Ascending aorta (tissue), 2 donors: ENCODE measurements around the gene CADM2. TPM values are rescaled to one million over a fixed set of nuclear protein-coding genes. Genes with fewer than 3 reads are reported as not detected.

ENCODE experiments used
- DNase-seq, 2 donors: peaks; one replicate each; pipeline ENCODE4 v3.0.0-alpha.2; 2019; ENCODE audit warnings: low spot score in 2 of 2
- H3K27ac ChIP-seq, 2 donors: fragments of 200-600 bp; sonication (generic); one replicate each; pipeline ENCODE4 v1.5.1; 2016 to 2017; ENCODE audit warnings: mild to moderate bottlenecking in 1 of 2
- H3K27me3 ChIP-seq: fragments of 200-600 bp; sonication (generic); one replicate; pipeline ENCODE4 v1.5.1; 2017
- H3K36me3 ChIP-seq, 2 donors: fragments of 200-600 bp; sonication (generic); one replicate each; pipeline ENCODE4 v1.5.1; 2016
- H3K4me1 ChIP-seq, 2 donors: fragments of 200-600 bp; sonication (generic); one replicate each; pipeline ENCODE4 v1.5.1; 2016 to 2017; ENCODE audit warnings: mild to moderate bottlenecking in 1 of 2
- H3K4me3 ChIP-seq, 2 donors: fragments of 200-600 bp; sonication (generic); one replicate each; pipeline ENCODE4 v1.5.1; 2016 to 2017; ENCODE audit warnings: mild to moderate bottlenecking in 1 of 2
- H3K9me3 ChIP-seq, 2 donors: fragments of 200-600 bp; sonication (generic); one replicate each; pipeline ENCODE4 v1.5.1; 2016
- intact Hi-C: fragments of 100-400 bp; cut with DNase I; formaldehyde crosslinking; loops from one replicate; pipeline ENCODE4 v1.15.1; 2023
- total RNA-seq: library from RNA; depleted of rRNA; stranded (reverse); fragments of >200 nt; gene quantifications from one replicate; pipeline ENCODE4 v1.1.0, GENCODE V29; 2016
- TF ChIP-seq, protein P1 (sequence below), 3 experiments: fragments of 200-600 bp in 2 of 3; fragments of 450-650 bp in 1 of 3; sonication (generic) in 2 of 3; IDR thresholded peaks; one replicate each; pipeline ENCODE4 v1.5.1; 2016 to 2019; ENCODE audit warnings: antibody characterized with exemption in 3 of 3, mild to moderate bottlenecking in 1 of 3, moderate library complexity in 1 of 3

Gene CADM2
- total RNA-seq, 1 donor from 2014 or later, result 23.0 TPM

DNA sequence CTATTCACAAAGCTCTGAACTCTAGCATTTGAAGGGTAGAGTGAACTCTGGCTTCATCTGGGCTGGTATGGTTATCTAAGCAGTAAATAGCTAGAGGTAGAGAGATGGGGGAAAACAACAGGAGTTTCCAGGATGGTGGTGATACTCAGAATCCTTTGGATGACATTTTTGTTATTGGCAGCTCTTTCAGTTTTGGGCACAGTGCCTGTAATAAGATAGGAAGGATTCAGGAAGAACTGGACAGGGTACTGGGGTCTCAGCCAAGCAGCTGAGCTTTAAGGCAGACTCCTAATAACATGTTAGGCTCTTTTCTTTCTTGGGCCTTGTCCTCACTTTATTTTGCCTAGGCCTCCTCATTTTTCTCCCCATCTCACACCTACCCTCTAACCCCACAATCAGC lies 338.5 kb downstream of the CADM2 start:
- intact Hi-C loops, result no loop called here
- no peaks in the 10 kb centered on the region for H3K27me3 ChIP-seq
- H3K9me3 ChIP-seq, result no peaks in the 10 kb centered on the region
- H3K4me1 ChIP-seq, result no peaks in the 10 kb centered on the region
- H3K4me3 ChIP-seq, result no peak overlapping the region
- no peaks in the 10 kb centered on the region for H3K36me3 ChIP-seq
- DNase-seq, result no peak
- TF ChIP-seq, protein P1, sequence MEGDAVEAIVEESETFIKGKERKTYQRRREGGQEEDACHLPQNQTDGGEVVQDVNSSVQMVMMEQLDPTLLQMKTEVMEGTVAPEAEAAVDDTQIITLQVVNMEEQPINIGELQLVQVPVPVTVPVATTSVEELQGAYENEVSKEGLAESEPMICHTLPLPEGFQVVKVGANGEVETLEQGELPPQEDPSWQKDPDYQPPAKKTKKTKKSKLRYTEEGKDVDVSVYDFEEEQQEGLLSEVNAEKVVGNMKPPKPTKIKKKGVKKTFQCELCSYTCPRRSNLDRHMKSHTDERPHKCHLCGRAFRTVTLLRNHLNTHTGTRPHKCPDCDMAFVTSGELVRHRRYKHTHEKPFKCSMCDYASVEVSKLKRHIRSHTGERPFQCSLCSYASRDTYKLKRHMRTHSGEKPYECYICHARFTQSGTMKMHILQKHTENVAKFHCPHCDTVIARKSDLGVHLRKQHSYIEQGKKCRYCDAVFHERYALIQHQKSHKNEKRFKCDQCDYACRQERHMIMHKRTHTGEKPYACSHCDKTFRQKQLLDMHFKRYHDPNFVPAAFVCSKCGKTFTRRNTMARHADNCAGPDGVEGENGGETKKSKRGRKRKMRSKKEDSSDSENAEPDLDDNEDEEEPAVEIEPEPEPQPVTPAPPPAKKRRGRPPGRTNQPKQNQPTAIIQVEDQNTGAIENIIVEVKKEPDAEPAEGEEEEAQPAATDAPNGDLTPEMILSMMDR (IDR thresholded peaks at IDR 0.05), result no peak
- H3K27ac ChIP-seq, result no peak overlapping the region

DNA sequence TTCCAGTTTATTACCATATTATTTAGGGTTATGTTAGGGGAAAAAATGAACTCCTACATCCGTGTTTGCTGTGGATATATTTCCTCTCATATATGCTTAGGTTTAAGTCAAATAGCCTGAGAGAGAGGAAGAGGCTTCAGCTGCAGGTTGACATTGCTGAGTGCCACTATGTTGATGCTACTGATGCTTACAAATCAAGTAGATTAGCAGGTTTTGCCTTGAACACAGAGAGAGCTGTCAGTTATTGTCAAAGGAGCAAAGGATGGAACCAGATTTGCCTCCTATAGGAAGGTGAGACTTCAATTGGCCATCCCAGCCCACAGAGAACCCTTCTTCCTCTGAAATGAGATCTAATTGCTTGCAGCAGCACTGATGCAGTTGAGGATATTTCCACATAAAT lies 339.2 kb downstream of the CADM2 start:
- H3K9me3 ChIP-seq, result no peaks in the 10 kb centered on the region
- DNase-seq, result no peak
- TF ChIP-seq, protein P1 (IDR thresholded peaks at IDR 0.05), result no peak
- no peaks in the 10 kb centered on the region for H3K36me3 ChIP-seq
- H3K27me3 ChIP-seq, result no peaks in the 10 kb centered on the region
- intact Hi-C loops, result no loop called here
- no peaks in the 10 kb centered on the region for H3K4me1 ChIP-seq
- H3K4me3 ChIP-seq, result no peak overlapping the region
- no peak overlapping the region for H3K27ac ChIP-seq

DNA sequence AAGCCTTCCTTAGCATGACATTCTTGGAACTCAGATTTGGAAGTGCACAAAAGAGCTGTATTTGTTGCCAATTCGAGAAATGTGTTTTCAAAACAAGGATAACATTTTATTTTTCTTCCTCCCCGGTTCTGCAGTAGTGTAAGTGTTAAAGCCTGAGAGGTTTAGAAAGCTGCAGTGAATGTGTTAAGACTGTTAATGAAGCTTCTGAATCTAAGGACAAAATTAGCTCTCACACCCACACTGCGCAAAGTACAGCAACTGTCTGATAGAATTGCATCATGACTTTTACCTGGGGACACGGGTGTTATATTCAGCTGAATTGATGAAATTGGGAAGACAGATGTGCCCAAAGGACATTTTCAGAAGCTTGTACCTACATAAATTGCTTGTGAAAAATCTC lies 344.4 kb downstream of the CADM2 start:
- TF ChIP-seq, protein P1 (IDR thresholded peaks at IDR 0.05), result no peak
- Histone ChIP-seq H3K27me3 (no peaks in the 10 kb centered on the region), H3K27ac (no peak overlapping the region), H3K4me3 (no peak overlapping the region), H3K4me1 (no peaks in the 10 kb centered on the region), H3K9me3 (no peaks in the 10 kb centered on the region), H3K36me3 (no peaks in the 10 kb centered on the region)
- intact Hi-C loops, result no loop called here
- no peak for DNase-seq

DNA sequence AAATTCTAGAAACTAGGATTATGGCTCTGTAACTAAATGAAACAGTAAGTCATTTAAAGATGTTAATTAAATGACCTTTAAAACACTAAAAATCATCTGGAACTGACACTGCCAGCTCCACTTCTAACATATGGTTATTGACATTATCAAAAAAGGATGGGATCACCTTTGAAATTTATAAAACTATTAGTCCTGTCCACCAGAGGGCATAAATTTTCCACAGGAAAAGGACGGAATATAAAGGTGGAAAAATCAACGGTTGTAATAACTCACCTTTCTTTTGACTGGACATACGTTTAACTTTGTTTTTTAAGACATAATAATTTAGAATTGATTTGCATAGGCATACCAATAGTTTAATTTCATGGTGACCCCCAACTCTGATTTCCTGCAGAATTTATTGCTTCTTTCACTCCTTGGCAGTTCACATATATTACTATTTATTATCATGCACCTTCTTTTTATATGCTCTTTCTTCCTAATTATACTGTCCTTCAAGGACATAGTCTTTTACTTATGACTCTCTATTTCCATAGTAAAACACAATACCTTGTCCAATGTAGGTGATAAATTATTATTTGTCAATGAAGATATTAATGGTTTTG lies 345.7 kb downstream of the CADM2 start:
- Histone ChIP-seq H3K27me3 (no peaks in the 10 kb centered on the region), H3K9me3 (no peaks in the 10 kb centered on the region), H3K27ac (no peak overlapping the region), H3K36me3 (no peaks in the 10 kb centered on the region), H3K4me1 (no peaks in the 10 kb centered on the region), H3K4me3 (no peak overlapping the region)
- TF ChIP-seq, protein P1 (IDR thresholded peaks at IDR 0.05), result no peak
- no peak for DNase-seq
- intact Hi-C loops, result no loop called here

DNA sequence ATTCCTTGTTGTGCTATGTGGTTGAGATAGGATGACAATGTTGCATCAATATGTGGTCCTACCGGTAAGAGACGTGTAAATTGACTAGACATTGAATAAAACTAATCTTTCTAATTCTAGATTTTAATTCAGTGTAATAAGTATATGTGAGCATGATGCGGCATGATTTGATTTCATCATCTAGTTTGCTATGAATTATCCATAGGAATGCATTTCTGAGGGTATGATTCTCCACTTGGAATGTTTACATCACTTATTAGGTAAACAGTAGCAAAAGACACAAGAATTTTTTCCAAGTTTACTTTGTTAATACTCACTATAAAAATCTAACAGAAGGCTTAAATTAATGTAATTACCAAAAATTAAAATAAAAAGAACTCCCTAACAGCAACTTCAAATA lies 353.5 kb downstream of the CADM2 start:
- H3K9me3 ChIP-seq, result no peaks in the 10 kb centered on the region
- no peaks in the 10 kb centered on the region for H3K4me1 ChIP-seq
- no peak overlapping the region for H3K27ac ChIP-seq
- H3K36me3 ChIP-seq, result no peaks in the 10 kb centered on the region
- H3K27me3 ChIP-seq, result no peaks in the 10 kb centered on the region
- intact Hi-C loops, result no loop called here
- TF ChIP-seq, protein P1 (IDR thresholded peaks at IDR 0.05), result no peak
- H3K4me3 ChIP-seq, result no peak overlapping the region
- DNase-seq, result no peak

DNA sequence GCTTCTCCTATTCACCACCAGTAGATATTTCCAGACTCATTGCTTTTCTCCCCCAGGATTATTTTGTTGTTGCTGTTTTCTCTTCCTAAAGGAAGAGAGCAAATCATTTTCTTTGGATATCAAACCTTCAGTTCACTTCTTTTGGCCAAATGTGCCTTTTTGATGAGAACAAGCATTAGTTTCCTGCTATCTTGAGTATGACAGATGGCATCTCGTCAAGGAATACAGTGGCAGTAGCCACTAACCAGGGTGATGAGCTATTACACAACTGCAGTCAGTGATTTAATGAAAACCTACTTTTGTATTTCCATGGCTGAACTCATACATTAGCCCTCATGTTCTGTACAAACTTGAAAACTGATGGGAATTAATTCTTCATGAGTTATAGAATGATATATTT lies 354.6 kb downstream of the CADM2 start:
- intact Hi-C loops, result no loop called here
- H3K4me3 ChIP-seq, result no peak overlapping the region
- H3K36me3 ChIP-seq, result no peaks in the 10 kb centered on the region
- no peak for DNase-seq
- H3K9me3 ChIP-seq, result no peaks in the 10 kb centered on the region
- H3K27me3 ChIP-seq, result no peaks in the 10 kb centered on the region
- TF ChIP-seq, protein P1 (IDR thresholded peaks at IDR 0.05), result no peak
- H3K4me1 ChIP-seq, result no peaks in the 10 kb centered on the region
- no peak overlapping the region for H3K27ac ChIP-seq
